K562 (cell line): ENCODE measurements around the gene CLPSL2. TPM values are rescaled to one million over a fixed set of nuclear protein-coding genes. Genes with fewer than 3 reads are reported as not detected.
A peak's percentile ranks its signal among the peaks of the same experiment; 100 is the strongest.

Experiments
- ATF6 ChIP-seq: sonication (generic); formaldehyde crosslinking; IDR thresholded peaks from 2 replicates; pipeline ENCODE4 v1.4.0; 2020; ENCODE audit warnings: mild to moderate bottlenecking, missing genetic modification reagents
- BCOR ChIP-seq: fragments of 450-650 bp; IDR thresholded peaks from 2 replicates; pipeline ENCODE4 v1.6.1; 2016
- C11orf30 ChIP-seq: fragments of 450-650 bp; IDR thresholded peaks from 2 replicates; pipeline ENCODE4 v1.6.1; 2016; ENCODE audit warnings: low read depth, mild to moderate bottlenecking
- CEBPG ChIP-seq, 3 experiments: fragments of 200-800 bp in 1 of 3; sonication (Bioruptor generic) in 1 of 3; sonication (generic) in 1 of 3; formaldehyde crosslinking in 1 of 3; IDR thresholded peaks in 2 of 3; conservative IDR thresholded peaks in 1 of 3; 2 replicates each; pipeline versions ENCODE4 v1.6.1 to v1.8.0; 2016 to 2022; ENCODE audit warnings: missing compliant biosample characterization in 2 of 3, missing genetic modification characterization in 2 of 3, mild to moderate bottlenecking in 1 of 3, missing genetic modification reagents in 1 of 3
- E2F5 ChIP-seq: sonication (generic); formaldehyde crosslinking; IDR thresholded peaks from 2 replicates; pipeline ENCODE4 v1.8.0; 2022; ENCODE audit warnings: mild to moderate bottlenecking, missing genetic modification reagents
- E4F1 ChIP-seq: fragments of 250-450 bp; sonication (Bioruptor Pico); IDR thresholded peaks from 2 replicates; pipeline ENCODE4 v1.5.0; 2021; ENCODE audit warnings: mild to moderate bottlenecking, borderline replicate concordance
- FOXJ2 ChIP-seq: fragments of 200-800 bp; sonication (Bioruptor generic); IDR thresholded peaks from 2 replicates; pipeline ENCODE4 v1.6.1; 2016; ENCODE audit warnings: missing genetic modification characterization, missing compliant biosample characterization
- HDAC6 ChIP-seq: IDR thresholded peaks from 2 replicates; pipeline ENCODE4 v1.6.1; 2012; ENCODE audit warnings: low read depth, mild to moderate bottlenecking, control low read depth, inconsistent platforms, low read length, moderate library complexity
- IFI16 ChIP-seq: fragments of 250-450 bp; sonication (Bioruptor Pico); IDR thresholded peaks from 2 replicates; pipeline ENCODE4 v2.1.2; 2022; ENCODE audit warnings: mild to moderate bottlenecking, inconsistent platforms
- IRF9 ChIP-seq: fragments of 450-650 bp; IDR thresholded peaks from 2 replicates; pipeline ENCODE4 v1.6.1; 2016; ENCODE audit warnings: missing biosample characterization, missing genetic modification characterization
- KDM5B ChIP-seq: fragments of 200-600 bp; sonication (generic); IDR thresholded peaks from 2 replicates; pipeline ENCODE4 v1.6.1; 2012; ENCODE audit warnings: low read depth, mild to moderate bottlenecking, moderate library complexity, low read length, control low read depth, inconsistent platforms; ENCODE audit not compliant: insufficient replicate concordance
- KLF1 ChIP-seq: fragments of 450-650 bp; IDR thresholded peaks from 2 replicates; pipeline ENCODE4 v1.6.1; 2016; ENCODE audit warnings: missing genetic modification characterization, missing compliant biosample characterization
- MBD2 ChIP-seq: sonication (generic); IDR thresholded peaks from 2 replicates; pipeline ENCODE4 v1.6.1; 2016; ENCODE audit warnings: low read depth, borderline replicate concordance
- MECOM ChIP-seq: fragments of 250-450 bp; sonication (Bioruptor Pico); IDR thresholded peaks from 2 replicates; pipeline ENCODE4 v1.8.0; 2022; ENCODE audit warnings: inconsistent platforms
- MTA3 ChIP-seq: fragments of 450-650 bp; formaldehyde crosslinking; IDR thresholded peaks from 2 replicates; pipeline ENCODE4 v1.6.1; 2017; ENCODE audit warnings: mild to moderate bottlenecking, borderline replicate concordance
- RBM39 ChIP-seq: fragments of 200-400 bp; formaldehyde crosslinking; optimal IDR thresholded peaks from 2 replicates; pipeline ENCODE3; 2018; ENCODE audit warnings: low read depth, low read length
- RUNX1 ChIP-seq: sonication (generic); IDR thresholded peaks from 2 replicates; pipeline ENCODE4 v1.6.1; 2016; ENCODE audit warnings: antibody characterized with exemption, low read depth
- SMAD4 ChIP-seq: fragments of 250-450 bp; sonication (Bioruptor Pico); conservative IDR thresholded peaks from 2 replicates; pipeline ENCODE4 v1.8.0; 2021; ENCODE audit warnings: inconsistent platforms, mild to moderate bottlenecking, moderate library complexity
- SRSF3 ChIP-seq: fragments of 200-400 bp; formaldehyde crosslinking; IDR thresholded peaks from 2 replicates; pipeline ENCODE4 v1.6.1; 2016; ENCODE audit warnings: mild to moderate bottlenecking, low read length, moderate library complexity; ENCODE audit not compliant: insufficient read depth
- ZNF766 ChIP-seq: fragments of 200-800 bp; sonication (Bioruptor generic); conservative IDR thresholded peaks from 2 replicates; pipeline ENCODE4 v1.6.1; 2016; ENCODE audit warnings: missing genetic modification characterization, missing compliant biosample characterization
- ZNF785 ChIP-seq: fragments of 250-450 bp; sonication (Bioruptor Pico); IDR thresholded peaks from 2 replicates; pipeline ENCODE4 v1.4.0; 2020; ENCODE audit warnings: mild to moderate bottlenecking
- ZSCAN32 ChIP-seq: fragments of 450-650 bp; formaldehyde crosslinking; IDR thresholded peaks from 2 replicates; pipeline ENCODE4 v1.4.0; 2020; ENCODE audit warnings: mild to moderate bottlenecking, moderate library complexity
- polyA plus RNA-seq, 8 experiments: library from polyadenylated mRNA; depleted of rRNA in 4 of 8; stranded (reverse) in 5 of 8; unstranded in 3 of 8; fragments of >200 nt; fragmentation: Nextera tagmentation in 2 of 8; fragmentation: Illumina TruSeq in 1 of 8; extraction: Ambion mirVana in 2 of 8; extraction: Trizol in 1 of 8; gene quantifications; 2 replicates each; pipeline versions ENCODE4 v1.2.1 to v1.2.3, GENCODE V29; 2011 to 2014; ENCODE audit warnings: inconsistent platforms in 1 of 8, missing spikeins in 1 of 8
- total RNA-seq, 7 experiments: library from RNA; depleted of rRNA in 6 of 7; stranded (reverse); fragments of >200 nt in 6 of 7; fragmentation: Illumina TruSeq in 2 of 7; extraction: Trizol in 2 of 7; gene quantifications; 2 replicates each; pipeline versions ENCODE4 v1.2.1 to v1.2.3, GENCODE V29; 2011 to 2021; ENCODE audit warnings: low replicate concordance in 1 of 7

The CLPSL2 gene
- total and polyA plus RNA-seq, 9 of the 15 experiments (the other 6 are each of a cell fraction or from before 2014, with no cell fraction given) = not detected

GRCh38 chr6:35727935-35728682 is 48.3 kb upstream of the CLPSL2 start (continued):
- peak; percentile 92 for TF ChIP-seq C11orf30
- peak; percentile 77 for TF ChIP-seq BCOR
- no peak for TF ChIP-seq E2F5 (CRISPR knock-in tag)
- TF ChIP-seq KLF1 (tag) = no peak
- TF ChIP-seq MBD2 = peak; percentile 73; the same call in 1 of the 2 replicates
- TF ChIP-seq SRSF3 = no peak
- no peak for TF ChIP-seq IRF9 (tag)
- TF ChIP-seq ZNF785 (CRISPR knock-in tag) = no peak
- TF ChIP-seq ZNF766 = peak; percentile 73; the same call in 1 of the 2 replicates
- 0 out of 2 replicates have a peak, but pooled peaks have one; percentile 39 for TF ChIP-seq ATF6 (CRISPR knock-in tag)
- TF ChIP-seq RUNX1 = peak; percentile 54; the same call in 1 of the 2 replicates
- no peak for TF ChIP-seq IFI16
- peak; percentile 64 for TF ChIP-seq SMAD4 (CRISPR knock-in tag)
- TF ChIP-seq KDM5B = peak; percentile 80
- TF ChIP-seq ZSCAN32 (CRISPR knock-in tag) = no peak
- no peak for TF ChIP-seq FOXJ2 (tag)
- peak; percentile 56; the same call in 1 of the 2 replicates for TF ChIP-seq CEBPG (CRISPR knock-in tag; IDR thresholded peaks at IDR 0.05)
- TF ChIP-seq CEBPG (tag; conservative IDR thresholded peaks at IDR 0.05 in 1 of 2, IDR thresholded peaks at IDR 0.05 in 1 of 2) = no peak
- TF ChIP-seq MTA3 = peak; percentile 82
- TF ChIP-seq MECOM (CRISPR knock-in tag) = peak; percentile 49; the same call in 1 of the 2 replicates
- no peak for TF ChIP-seq RBM39
- TF ChIP-seq E4F1 = no peak
- TF ChIP-seq HDAC6 = no peak
